Measurements from ENCODE around the gene C22orf23. TPM values are rescaled to one million over a fixed set of nuclear protein-coding genes. Genes with fewer than 3 reads are reported as not detected.
A peak's percentile ranks its signal among the peaks of the same experiment; 100 is the strongest.

Gene C22orf23
- total and polyA plus RNA-seq, 2 of the 13 experiments (the other 11 are each of a cell fraction or from before 2014, with no cell fraction given), result 0.21 to 0.24 TPM

GRCh38 chr22:37989146-37990045 is 36.0 kb upstream of the C22orf23 start:
- FAIRE-seq (no peak), DNase-seq (ENCODE audit: low spot score) (no peak), ATAC-seq (no peak; the same call in 2 of the 3 replicates)
- H4K20me1 ChIP-seq (ENCODE audit: insufficient read depth, low read length), result no peaks in the 10 kb centered on the region
- intact Hi-C loops (cut with micrococcal nuclease; ENCODE audit: unreplicated experiment), result no loop called here
- no peak overlapping the region for H3K27ac ChIP-seq (ENCODE audit: extremely low read length, insufficient read depth, low read length)
- no peaks in the 10 kb centered on the region for H3K79me2 ChIP-seq (ENCODE audit: insufficient read depth, low read length)
- H3K36me3 ChIP-seq (replicated peaks in 1 of 2; ENCODE audit: control insufficient read depth in 1 of 2, insufficient read depth in 2 of 2, low read length in 2 of 2), result no peaks in the 10 kb centered on the region
- TF ChIP-seq RFX5 (IDR thresholded peaks at IDR 0.05; ENCODE audit: low read depth, low read length) (peak; percentile 69), MED13 (CRISPR knock-in tag; IDR thresholded peaks at IDR 0.05) (no peak), TCF12 (IDR thresholded peaks at IDR 0.05) (no peak), TCF12 (CRISPR knock-in tag; IDR thresholded peaks at IDR 0.05) (no peak), RFXAP (CRISPR knock-in tag; IDR thresholded peaks at IDR 0.05; ENCODE audit: borderline replicate concordance) (no peak), ELF1 (CRISPR knock-in tag; IDR thresholded peaks at IDR 0.05) (no peak)
- peaks cover 27% of the 10 kb centered on the region for H3K4me1 ChIP-seq (ENCODE audit: insufficient read depth, low read length)
- no TSS peak for BruUV-seq (replicated peaks)
- ChIA-PET CTCF (ENCODE audit: low intra/inter-chr PET ratio, low total read pairs) (no interaction called here), POLR2A (no interaction called here)
- in situ Hi-C loops (cut with HindIII; ENCODE audit: extremely low pct_ligation_motif_present, low pct_unique_long_range_greater_than_20kb), result no loop called here
- H3K4me3 ChIP-seq (replicated peaks in 1 of 3; ENCODE audit: insufficient read depth in 1 of 3, low read depth in 2 of 3, low read length in 3 of 3), result no peak overlapping the region
- H3K4me2 ChIP-seq (ENCODE audit: low read depth, low read length), result no peak overlapping the region
- no peaks in the 10 kb centered on the region for H3K9me3 ChIP-seq (ENCODE audit: low read length)
- H3K27me3 ChIP-seq (ENCODE audit: control insufficient read depth in 1 of 2, insufficient read depth in 2 of 2, low read length in 2 of 2), result no peaks in the 10 kb centered on the region
- no peak overlapping the region for H3K9ac ChIP-seq (ENCODE audit: insufficient read depth, low read depth, low read length)
- WGBS (ENCODE audit: low lambda C conversion rate), result 79% methylated on average over 11 of the region's 14 CpGs
- H2AFZ ChIP-seq (ENCODE audit: low read length), result no peak overlapping the region

GRCh38 chr22:37986371-37986770 is 33.0 kb upstream of the C22orf23 start:
- no peak overlapping the region for H3K4me2 ChIP-seq (ENCODE audit: low read depth, low read length)
- no peaks in the 10 kb centered on the region for H3K36me3 ChIP-seq (replicated peaks in 1 of 2; ENCODE audit: control insufficient read depth in 1 of 2, insufficient read depth in 2 of 2, low read length in 2 of 2)
- peaks cover 16% of the 10 kb centered on the region for H3K4me1 ChIP-seq (ENCODE audit: insufficient read depth, low read length)
- ATAC-seq, result no peak
- H3K27ac ChIP-seq (ENCODE audit: extremely low read length, insufficient read depth, low read length), result no peak overlapping the region
- H3K27me3 ChIP-seq (ENCODE audit: control insufficient read depth in 1 of 2, insufficient read depth in 2 of 2, low read length in 2 of 2), result no peaks in the 10 kb centered on the region
- DNase-seq (ENCODE audit: low spot score), result no peak
- intact Hi-C loops (cut with micrococcal nuclease; ENCODE audit: unreplicated experiment), result no loop called here
- POLR2A ChIA-PET, result no interaction called here
- WGBS (ENCODE audit: low lambda C conversion rate), result 93% methylated on average over 5 of the region's 7 CpGs
- in situ Hi-C loops (cut with HindIII; ENCODE audit: extremely low pct_ligation_motif_present, low pct_unique_long_range_greater_than_20kb), result no loop called here
- no peaks in the 10 kb centered on the region for H4K20me1 ChIP-seq (ENCODE audit: insufficient read depth, low read length)
- no peaks in the 10 kb centered on the region for H3K9me3 ChIP-seq (ENCODE audit: low read length)
- no peak overlapping the region for H3K9ac ChIP-seq (ENCODE audit: insufficient read depth, low read depth, low read length)
- no TSS peak for BruUV-seq (replicated peaks)
- no peaks in the 10 kb centered on the region for H3K79me2 ChIP-seq (ENCODE audit: insufficient read depth, low read length)
- no peak for FAIRE-seq
- H3K4me3 ChIP-seq (replicated peaks in 1 of 3; ENCODE audit: insufficient read depth in 1 of 3, low read depth in 2 of 3, low read length in 3 of 3), result no peak overlapping the region
- no peak overlapping the region for H2AFZ ChIP-seq (ENCODE audit: low read length)
- CTCF ChIA-PET (ENCODE audit: low intra/inter-chr PET ratio, low total read pairs), result no interaction called here
- TF ChIP-seq TERF1 (CRISPR knock-in tag; IDR thresholded peaks at IDR 0.05) (no peak), REXO4 (CRISPR knock-in tag; IDR thresholded peaks at IDR 0.05; ENCODE audit: borderline replicate concordance) (no peak), PAF1 (CRISPR knock-in tag; IDR thresholded peaks at IDR 0.05) (no peak), RARG (CRISPR knock-in tag; IDR thresholded peaks at IDR 0.05; ENCODE audit: low read depth) (no peak), ZBTB10 (CRISPR knock-in tag; IDR thresholded peaks at IDR 0.05; ENCODE audit: borderline replicate concordance) (no peak), CHCHD3 (CRISPR knock-in tag; IDR thresholded peaks at IDR 0.05) (no peak), EEA1 (CRISPR knock-in tag; IDR thresholded peaks at IDR 0.05; ENCODE audit: borderline replicate concordance) (no peak), ZBTB7A (CRISPR knock-in tag; IDR thresholded peaks at IDR 0.05) (no peak), POLR2AphosphoS5 (IDR thresholded peaks at IDR 0.05; ENCODE audit: low read depth, low read length) (no peak), MXD4 (CRISPR knock-in tag; IDR thresholded peaks at IDR 0.05) (no peak)

All from HepG2 (cell line).